IMR-90 (cell line): ENCODE data around the gene CUX1. TPM values are rescaled to one million over a fixed set of nuclear protein-coding genes. Genes with fewer than 3 reads are reported as not detected.

Experiments used
- ATAC-seq: fragments of 200-7000 bp; cut with Tn5 transposase; 2 replicates; pipeline ENCODE4 v1.9.1; 2020; ENCODE audit warnings: low read depth, mild to moderate bottlenecking, moderate library complexity
- BruUV-seq: library from RNA; stranded (reverse); fragments of 400-500 nt; replicated peaks from 2 replicates; lab custom pipeline; 2021; lab: Mats Ljungman, UMichigan
- CTCF ChIA-PET: fragments of 300-600 bp; formaldehyde crosslinking; extraction: SDS; loops from one replicate; lab custom pipeline; 2021; ENCODE audit warnings: antibody characterized with exemption; lab: Yijun Ruan, JAX
- POLR2A ChIA-PET: fragments of 300-600 bp; sonication (Branson Sonifier 250); formaldehyde crosslinking; loops from one replicate; lab custom pipeline; 2022; ENCODE audit warnings: antibody characterized with exemption; ENCODE audit not compliant: unreplicated experiment; lab: Charles Lee
- DNase-seq: peaks from one replicate; pipeline ENCODE4 v3.0.0; 2013
- H2AFZ ChIP-seq: replicated peaks from 2 replicates; pipeline ENCODE3; 2013; ENCODE audit warnings: low read length, mild to moderate bottlenecking; ENCODE audit not compliant: poor library complexity
- H2AK5ac ChIP-seq: 2 replicates; pipeline ENCODE4 v1.6.1; 2013; ENCODE audit warnings: low read depth, low read length, inconsistent platforms
- H2AK9ac ChIP-seq: replicated peaks from 2 replicates; pipeline ENCODE3; 2013; ENCODE audit warnings: mild to moderate bottlenecking, low read depth, low read length, moderate library complexity; ENCODE audit not compliant: poor library complexity
- H2BK120ac ChIP-seq: 2 replicates; pipeline ENCODE4 v1.6.1; 2013; ENCODE audit warnings: low read depth, low read length, inconsistent platforms
- H2BK15ac ChIP-seq: 3 replicates; pipeline ENCODE4 v1.6.1; 2013; ENCODE audit warnings: low read depth, low read length, inconsistent platforms
- H2BK20ac ChIP-seq: 2 replicates; pipeline ENCODE4 v1.6.1; 2013; ENCODE audit warnings: low read depth, mild to moderate bottlenecking, inconsistent platforms, low read length, moderate library complexity
- H2BK5ac ChIP-seq: 2 replicates; pipeline ENCODE4 v1.6.1; 2013; ENCODE audit warnings: mild to moderate bottlenecking, low read depth, low read length, inconsistent platforms; ENCODE audit not compliant: poor library complexity, severe bottlenecking
- H3K14ac ChIP-seq: replicated peaks from 2 replicates; pipeline ENCODE4 v1.6.1; 2013; ENCODE audit warnings: low read depth, low read length, inconsistent platforms
- H3K18ac ChIP-seq: 2 replicates; pipeline ENCODE4 v1.6.1; 2013; ENCODE audit warnings: low read depth, low read length, control low read depth
- H3K23ac ChIP-seq: 2 replicates; pipeline ENCODE4 v1.6.1; 2013; ENCODE audit warnings: low read depth, low read length, inconsistent platforms
- H3K27ac ChIP-seq: 2 replicates; pipeline ENCODE4 v1.5.1; 2013; ENCODE audit warnings: mild to moderate bottlenecking, control low read depth, low read length; ENCODE audit not compliant: insufficient read depth
- H3K27me3 ChIP-seq: 2 replicates; pipeline ENCODE4 v1.6.1; 2013; ENCODE audit warnings: low read length; ENCODE audit not compliant: control insufficient read depth, insufficient read depth
- H3K36me3 ChIP-seq: 2 replicates; pipeline ENCODE4 v1.6.1; 2013; ENCODE audit warnings: low read length, mixed read lengths; ENCODE audit not compliant: control insufficient read depth, insufficient read depth
- H3K4ac ChIP-seq: 2 replicates; pipeline ENCODE4 v1.6.1; 2013; ENCODE audit warnings: low read depth, low read length, inconsistent platforms
- H3K4me1 ChIP-seq: 2 replicates; pipeline ENCODE4 v1.6.1; 2013; ENCODE audit warnings: low read length, mixed read lengths; ENCODE audit not compliant: control insufficient read depth, insufficient read depth
- H3K4me2 ChIP-seq: 2 replicates; pipeline ENCODE4 v1.6.1; 2013; ENCODE audit warnings: low read depth, mild to moderate bottlenecking, control low read depth, low read length, moderate library complexity
- H3K4me3 ChIP-seq: 2 replicates; pipeline ENCODE4 v1.5.1; 2013; ENCODE audit warnings: low read depth, mild to moderate bottlenecking, control low read depth, low read length, moderate library complexity; ENCODE audit not compliant: insufficient read depth
- H3K56ac ChIP-seq: 2 replicates; pipeline ENCODE4 v1.6.1; 2013; ENCODE audit warnings: low read length, inconsistent platforms; ENCODE audit not compliant: insufficient read depth; ENCODE audit errors: extremely low read depth
- H3K79me1 ChIP-seq, 2 experiments: 2 replicates each; pipeline ENCODE4 v1.6.1; 2013; ENCODE audit warnings: low read length in 2 of 2, inconsistent platforms in 1 of 2, low read depth in 1 of 2
- H3K9ac ChIP-seq: 2 replicates; pipeline ENCODE4 v1.6.1; 2013; ENCODE audit warnings: low read depth, low read length, control low read depth
- H3K9me1 ChIP-seq: 2 replicates; pipeline ENCODE4 v1.6.1; 2013; ENCODE audit warnings: low read length, inconsistent platforms; ENCODE audit not compliant: insufficient read depth
- H3K9me3 ChIP-seq: 2 replicates; pipeline ENCODE4 v1.6.1; 2013; ENCODE audit warnings: low read length; ENCODE audit not compliant: control insufficient read depth, insufficient read depth
- H4K20me1 ChIP-seq: 2 replicates; pipeline ENCODE4 v1.6.1; 2013; ENCODE audit warnings: low read length, inconsistent platforms; ENCODE audit not compliant: insufficient read depth
- H4K5ac ChIP-seq: 2 replicates; pipeline ENCODE4 v1.6.1; 2013; ENCODE audit warnings: mild to moderate bottlenecking, low read depth, low read length, control low read depth
- H4K8ac ChIP-seq, 2 experiments: 2 replicates each; pipeline ENCODE4 v1.6.1; 2013; ENCODE audit warnings: low read depth in 2 of 2, low read length in 2 of 2, control low read depth in 1 of 2, inconsistent platforms in 1 of 2
- H4K91ac ChIP-seq: 2 replicates; pipeline ENCODE4 v1.6.1; 2013; ENCODE audit warnings: low read depth, low read length, inconsistent platforms; ENCODE audit not compliant: insufficient read depth
- BHLHE40 ChIP-seq: fragments of 150-350 bp; IDR thresholded peaks from 2 replicates; pipeline ENCODE4 v1.6.1; 2016; ENCODE audit warnings: mild to moderate bottlenecking, low read depth, low read length
- CEBPB ChIP-seq: IDR thresholded peaks from 2 replicates; pipeline ENCODE4 v1.6.1; 2012; ENCODE audit warnings: low read depth, low read length, improper control_type of control experiment
- CHD1 ChIP-seq: IDR thresholded peaks from 2 replicates; pipeline ENCODE4 v1.6.1; 2012; ENCODE audit warnings: low read depth, low read length, improper control_type of control experiment
- CTCF ChIP-seq: conservative IDR thresholded peaks from 2 replicates; pipeline ENCODE4 v1.5.1; 2012; ENCODE audit warnings: mild to moderate bottlenecking, low read depth, low read length, improper control_type of control experiment
- ELK1 ChIP-seq: fragments of 150-350 bp; IDR thresholded peaks from 2 replicates; pipeline ENCODE4 v1.6.1; 2016; ENCODE audit warnings: low read depth, mild to moderate bottlenecking, low read length, moderate library complexity, borderline replicate concordance
- FOS ChIP-seq: fragments of 150-350 bp; IDR thresholded peaks from 2 replicates; pipeline ENCODE4 v1.6.1; 2016; ENCODE audit warnings: low read depth, low read length
- MAFK ChIP-seq: IDR thresholded peaks from 2 replicates; pipeline ENCODE4 v1.6.1; 2012; ENCODE audit warnings: low read depth, low read length, improper control_type of control experiment
- MAZ ChIP-seq: IDR thresholded peaks from 2 replicates; pipeline ENCODE4 v1.6.1; 2012; ENCODE audit warnings: low read depth, mild to moderate bottlenecking, low read length, improper control_type of control experiment, moderate library complexity, borderline replicate concordance
- MXI1 ChIP-seq: IDR thresholded peaks from 2 replicates; pipeline ENCODE4 v1.6.1; 2012; ENCODE audit warnings: low read depth, mild to moderate bottlenecking, low read length, moderate library complexity, borderline replicate concordance
- NFE2L2 ChIP-seq: fragments of 150-350 bp; IDR thresholded peaks from 2 replicates; pipeline ENCODE4 v1.6.1; 2016; ENCODE audit warnings: low read depth, mild to moderate bottlenecking, low read length
- POLR2A ChIP-seq: IDR thresholded peaks from 2 replicates; pipeline ENCODE4 v1.6.1; 2012; ENCODE audit warnings: mild to moderate bottlenecking, low read depth, low read length
- RAD21 ChIP-seq: IDR thresholded peaks from 2 replicates; pipeline ENCODE4 v1.6.1; 2012; ENCODE audit warnings: low read length, improper control_type of control experiment
- RCOR1 ChIP-seq: IDR thresholded peaks from 2 replicates; pipeline ENCODE4 v1.6.1; 2012; ENCODE audit warnings: mild to moderate bottlenecking, low read length, improper control_type of control experiment; ENCODE audit not compliant: insufficient replicate concordance
- RFX5 ChIP-seq: IDR thresholded peaks from 2 replicates; pipeline ENCODE4 v1.8.0; 2012; ENCODE audit warnings: low read depth, mild to moderate bottlenecking, low read length, moderate library complexity
- SMC3 ChIP-seq: fragments of 150-350 bp; IDR thresholded peaks from 2 replicates; pipeline ENCODE4 v1.6.1; 2016; ENCODE audit warnings: low read depth, mild to moderate bottlenecking, antibody characterized with exemption, low read length, moderate library complexity
- USF2 ChIP-seq: fragments of 150-350 bp; IDR thresholded peaks from 2 replicates; pipeline ENCODE4 v1.6.1; 2017; ENCODE audit warnings: mild to moderate bottlenecking, antibody characterized with exemption, low read length, low read depth
- WGBS, 2 experiments: methylation state at CpG; one replicate each; pipeline versions ENCODE4 v1.1.5 to v1.1.7; 2013; ENCODE audit warnings: missing lambda C conversion rate in 2 of 2; ENCODE audit not compliant: insufficient read length in 1 of 2; ENCODE audit errors: extremely low coverage in 2 of 2; 5-methylcytosine and 5-hydroxymethylcytosine counted together
- dilution Hi-C: fragments of 300-500 bp; cut with HindIII; formaldehyde crosslinking; loops from one replicate; pipeline ENCODE4 v1.14.3; 2018; ENCODE audit warnings: low sequenced_read_pairs; ENCODE audit not compliant: unreplicated experiment
- in situ Hi-C: fragments of 300-500 bp; cut with MboI; formaldehyde crosslinking; loops from 3 replicates; pipeline ENCODE4 v1.14.3; 2019; ENCODE audit warnings: low sequenced_read_pairs, inconsistent platforms, mixed read lengths
- intact Hi-C: fragments of 100-400 bp; cut with micrococcal nuclease; formaldehyde crosslinking; loops from 2 replicates; pipeline ENCODE4 v1.10.0; 2022
- polyA plus RNA-seq, 3 experiments: library from polyadenylated mRNA; depleted of rRNA; stranded (reverse); fragments of >200 nt; gene quantifications; 2 replicates each; pipeline ENCODE4 v1.2.3, GENCODE V29; 2012; ENCODE audit warnings: low replicate concordance in 1 of 3
- total RNA-seq: library from RNA; depleted of rRNA; stranded (reverse); fragments of >200 nt; gene quantifications from 2 replicates; pipeline ENCODE4 v1.2.3, GENCODE V29; 2012

Gene CUX1
- total and polyA plus RNA-seq, 2 of the 4 experiments (the other 2 are of a cell fraction), result 19.7 to 46.4 TPM

DNA sequence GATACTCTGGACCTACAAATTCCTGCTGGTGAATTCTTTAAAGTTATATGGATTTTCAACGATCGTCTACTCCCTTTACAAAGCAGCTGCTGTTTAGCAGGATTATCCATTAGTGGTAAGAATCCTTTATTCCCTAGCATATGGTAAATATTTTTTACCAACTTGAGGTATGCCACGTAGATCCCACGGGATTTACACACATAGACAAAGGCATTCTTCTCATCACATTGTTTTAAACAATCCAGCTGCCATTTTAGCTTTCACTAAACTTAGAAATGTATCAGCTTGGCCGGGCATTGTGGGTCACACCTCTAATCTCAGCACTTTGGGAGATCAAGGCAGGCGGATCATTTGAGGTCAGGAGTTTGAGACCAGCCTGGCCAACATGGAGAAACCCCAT is 321.2 kb downstream of the CUX1 start:
- Histone ChIP-seq H3K56ac (no peak overlapping the region), H4K91ac (no peak overlapping the region), H4K5ac (no peak overlapping the region), H2BK120ac (no peak overlapping the region), H2AFZ (no peak overlapping the region), H3K36me3 (peaks cover 2% of the 10 kb centered on the region; the same call in 1 of the 2 replicates), H2BK5ac (no peak overlapping the region), H3K18ac (no peak overlapping the region), H3K79me1 (peaks cover 6 to 18% of the 10 kb centered on the region in 2 experiments; a peak in 3 of 4 replicates), H2AK5ac (no peak overlapping the region), H2AK9ac (no peak overlapping the region), H4K8ac (no peak overlapping the region), H3K9me1 (no peaks in the 10 kb centered on the region; the same call in 1 of the 2 replicates), H2BK15ac (no peak overlapping the region), H3K4me3 (no peak overlapping the region), H3K14ac (no peak overlapping the region), H3K23ac (no peak overlapping the region), H3K27ac (no peak overlapping the region), H2BK20ac (no peak overlapping the region), H3K4ac (no peak overlapping the region), H3K9me3 (no peaks in the 10 kb centered on the region), H3K4me1 (peaks cover 2% of the 10 kb centered on the region; the same call in 1 of the 2 replicates), H3K4me2 (no peak overlapping the region), H4K20me1 (no peaks in the 10 kb centered on the region), H3K27me3 (no peaks in the 10 kb centered on the region), H3K9ac (no peak overlapping the region)
- ChIA-PET CTCF (no interaction called here), POLR2A (no interaction called here)
- WGBS, 2 experiments, result no CpG with 5 or more reads among the region's 6 CpGs
- dilution Hi-C loops, result no loop called here
- in situ Hi-C loops, result no loop called here
- no peak for ATAC-seq
- no peak for DNase-seq
- intact Hi-C loops, result no loop called here
- TF ChIP-seq FOS, result no peak
- TF ChIP-seq MAZ, result no peak
- no peak for TF ChIP-seq MXI1
- TF ChIP-seq CEBPB, result no peak
- no peak for TF ChIP-seq CTCF
- TF ChIP-seq RAD21, result no peak
- no peak for TF ChIP-seq RFX5
- no peak for TF ChIP-seq CHD1
- TF ChIP-seq RCOR1, result no peak
- no peak for TF ChIP-seq BHLHE40
- no peak for TF ChIP-seq USF2
- no peak for TF ChIP-seq MAFK
- no peak for TF ChIP-seq POLR2A
- TF ChIP-seq ELK1, result no peak
- TF ChIP-seq SMC3, result no peak
- no peak for TF ChIP-seq NFE2L2
- BruUV-seq, result no TSS peak
